Peyer's patch (tissue), 4 donors: ENCODE measurements around the gene THADA.

Source experiments
- CTCF ChIP-seq, 6 experiments: fragments of 450-650 bp in 4 of 6; fragments of 200-600 bp in 2 of 6; sonication (generic) in 1 of 6; IDR thresholded peaks; one replicate each; pipeline ENCODE4 v1.5.1; 2017 to 2019; ENCODE audit warnings: antibody characterized with exemption in 6 of 6, mild to moderate bottlenecking in 3 of 6, moderate library complexity in 1 of 6
- POLR2A ChIP-seq, 2 donors: fragments of 450-650 bp; IDR thresholded peaks; one replicate each; pipeline ENCODE4 v1.5.1; 2017; ENCODE audit warnings: antibody characterized with exemption in 2 of 2, mild to moderate bottlenecking in 2 of 2, moderate library complexity in 2 of 2

DNA sequence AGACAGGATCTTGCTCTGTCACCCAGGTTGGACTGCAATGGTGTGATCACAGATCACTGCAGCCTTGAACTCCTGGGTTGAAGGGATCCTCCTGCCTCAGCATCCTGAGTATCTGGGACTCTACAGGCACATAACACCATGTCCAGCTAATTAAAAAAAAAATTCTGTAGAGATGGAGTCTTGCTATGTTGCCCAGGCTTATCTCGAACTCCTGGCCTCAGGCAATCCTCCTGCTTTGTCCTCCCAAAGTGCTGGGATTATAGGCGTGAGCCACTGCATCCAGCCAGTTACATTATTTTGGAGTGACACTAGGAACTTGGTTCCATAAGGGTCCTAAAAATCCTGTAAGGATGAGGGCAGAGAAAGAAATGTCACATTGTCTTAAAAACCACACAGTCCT, 280.4 kb downstream of the THADA start:
- TF ChIP-seq CTCF (IDR thresholded peaks at IDR 0.05) (no peak), POLR2A (IDR thresholded peaks at IDR 0.05) (no peak)
